GM23248 (cell line): ENCODE data around the gene CEP152. TPM values are rescaled to one million over a fixed set of nuclear protein-coding genes. Genes with fewer than 3 reads are reported as not detected.
A peak's percentile ranks its signal among the peaks of the same experiment; 100 is the strongest.

ENCODE experiments used
- DNase-seq: peaks from one replicate; pipeline ENCODE4 v3.0.0-alpha.2; 2015
- H2AFZ ChIP-seq: fragments of 200-600 bp; sonication (generic); 2 replicates; pipeline ENCODE4 v1.6.1; 2016; ENCODE audit warnings: antibody characterized with exemption
- H3F3A ChIP-seq: fragments of 200-600 bp; sonication (generic); 2 replicates; pipeline ENCODE4 v1.6.1; 2016; ENCODE audit warnings: mild to moderate bottlenecking, antibody characterized with exemption, mixed run types; ENCODE audit not compliant: insufficient read depth
- H3K27ac ChIP-seq: fragments of 200-600 bp; sonication (generic); 2 replicates; pipeline ENCODE4 v1.5.1; 2016; ENCODE audit warnings: mild to moderate bottlenecking
- H3K27me3 ChIP-seq: fragments of 200-600 bp; sonication (generic); replicated peaks from 2 replicates; pipeline ENCODE4 v1.6.1; 2016; ENCODE audit warnings: mild to moderate bottlenecking; ENCODE audit not compliant: insufficient read depth
- H3K36me3 ChIP-seq: fragments of 200-600 bp; sonication (generic); 2 replicates; pipeline ENCODE4 v1.6.1; 2016; ENCODE audit warnings: low read depth, mild to moderate bottlenecking
- H3K4me1 ChIP-seq: fragments of 200-600 bp; sonication (generic); 2 replicates; pipeline ENCODE4 v1.6.1; 2016; ENCODE audit warnings: mild to moderate bottlenecking; ENCODE audit not compliant: insufficient read depth
- H3K4me2 ChIP-seq: fragments of 200-600 bp; sonication (generic); one replicate; pipeline ENCODE4 v1.6.1; 2016; ENCODE audit warnings: mild to moderate bottlenecking; ENCODE audit not compliant: unreplicated experiment
- H3K4me3 ChIP-seq: fragments of 200-600 bp; sonication (generic); 2 replicates; pipeline ENCODE4 v1.5.1; 2016; ENCODE audit warnings: mild to moderate bottlenecking
- H3K79me2 ChIP-seq: fragments of 200-600 bp; sonication (generic); 2 replicates; pipeline ENCODE4 v1.6.1; 2016; ENCODE audit warnings: mild to moderate bottlenecking; ENCODE audit not compliant: insufficient read depth
- H3K9ac ChIP-seq: fragments of 200-600 bp; sonication (generic); 2 replicates; pipeline ENCODE4 v1.6.1; 2016; ENCODE audit warnings: mild to moderate bottlenecking
- H3K9me2 ChIP-seq: fragments of 200-600 bp; sonication (generic); 2 replicates; pipeline ENCODE4 v1.6.1; 2016; ENCODE audit warnings: mixed run types, mild to moderate bottlenecking, moderate library complexity; ENCODE audit not compliant: insufficient read depth
- H3K9me3 ChIP-seq: fragments of 200-600 bp; sonication (generic); one replicate; pipeline ENCODE4 v1.6.1; 2017; ENCODE audit warnings: low read depth
- H4K20me1 ChIP-seq: fragments of 200-600 bp; sonication (generic); 2 replicates; pipeline ENCODE4 v1.6.0; 2016; ENCODE audit not compliant: insufficient read depth
- EZH2 ChIP-seq: fragments of 200-600 bp; sonication (generic); IDR thresholded peaks from 2 replicates; pipeline ENCODE4 v1.6.1; 2018; ENCODE audit warnings: antibody characterized with exemption, mild to moderate bottlenecking; ENCODE audit not compliant: insufficient read depth, poor library complexity, severe bottlenecking
- EZH2phosphoT487 ChIP-seq: fragments of 200-600 bp; sonication (generic); IDR thresholded peaks from 2 replicates; pipeline ENCODE4 v1.6.1; 2018; ENCODE audit warnings: antibody characterized with exemption, moderate library complexity, mild to moderate bottlenecking, low read depth; ENCODE audit not compliant: insufficient read depth
- WGBS, 2 experiments: methylation state at CpG; one replicate each; pipeline ENCODE4 v1.1.6; 2015 to 2017; ENCODE audit warnings: low lambda C conversion rate in 2 of 2, low coverage in 1 of 2; ENCODE audit errors: missing lambda C conversion rate in 2 of 2; 5-methylcytosine and 5-hydroxymethylcytosine counted together
- in situ Hi-C: fragments of 300-500 bp; cut with MboI; formaldehyde crosslinking; loops from 2 replicates; pipeline ENCODE4 v1.15.0; 2020
- polyA plus RNA-seq: library from polyadenylated mRNA; unstranded; fragments of >200 nt; fragmentation: Nextera tagmentation; extraction: Ambion mirVana; gene quantifications from 2 replicates; pipeline ENCODE4 v1.2.1, GENCODE V29; 2016
- total RNA-seq: library from RNA; depleted of rRNA; stranded (reverse); fragments of >200 nt; shearing (Covaris generic); gene quantifications from 2 replicates; pipeline ENCODE4 v1.2.3, GENCODE V29; 2014

The CEP152 gene
- total and polyA plus RNA-seq, 2 experiments from 2014 or later: 1.8 to 3.6 TPM

GRCh38 chr15:48766196-48766595 lies 44.7 kb downstream of the CEP152 start:
- Histone ChIP-seq H3K9me2 (no peaks in the 10 kb centered on the region), H3K4me3 (no peak overlapping the region), H3K79me2 (no peaks in the 10 kb centered on the region), H3F3A (no peaks in the 10 kb centered on the region), H3K36me3 (peaks cover 4% of the 10 kb centered on the region; the same call in 1 of the 2 replicates), H3K4me1 (peaks cover 9% of the 10 kb centered on the region; the same call in 1 of the 2 replicates), H3K9me3 (no peaks in the 10 kb centered on the region), H3K27ac (no peak overlapping the region), H2AFZ (no peak overlapping the region), H4K20me1 (no peaks in the 10 kb centered on the region), H3K4me2 (no peak overlapping the region), H3K9ac (no peak overlapping the region), H3K27me3 (no peaks in the 10 kb centered on the region)
- WGBS, 2 experiments: 92 to 99% methylated on average over 4 of the region's 4 CpGs
- TF ChIP-seq EZH2: no peak
- TF ChIP-seq EZH2phosphoT487: no peak
- in situ Hi-C loops: no loop called here
- peak; percentile 34 for DNase-seq

- H3K4me3 ChIP-seq: no peak overlapping the region
- H3K27ac ChIP-seq: no peak overlapping the region
- no peaks in the 10 kb centered on the region for H3K27me3 ChIP-seq
- no peaks in the 10 kb centered on the region for H3F3A ChIP-seq
- H3K4me2 ChIP-seq: no peak overlapping the region
- no peak overlapping the region for H3K9ac ChIP-seq
- TF ChIP-seq EZH2phosphoT487 (no peak), EZH2 (no peak)
- DNase-seq: no peak
- H3K9me2 ChIP-seq: no peaks in the 10 kb centered on the region
- H3K4me1 ChIP-seq: no peaks in the 10 kb centered on the region
- in situ Hi-C loops: no loop called here
- no peaks in the 10 kb centered on the region for H3K79me2 ChIP-seq
- H2AFZ ChIP-seq: no peak overlapping the region
- no peaks in the 10 kb centered on the region for H4K20me1 ChIP-seq
- WGBS, 2 experiments: 96% methylated on average over 4 of the region's 4 CpGs
- peaks cover 4% of the 10 kb centered on the region; the same call in 1 of the 2 replicates for H3K36me3 ChIP-seq
- H3K9me3 ChIP-seq: no peaks in the 10 kb centered on the region
Observed at GRCh38 chr15:48765022-48765421, 45.8 kb downstream of the CEP152 start.

DNA sequence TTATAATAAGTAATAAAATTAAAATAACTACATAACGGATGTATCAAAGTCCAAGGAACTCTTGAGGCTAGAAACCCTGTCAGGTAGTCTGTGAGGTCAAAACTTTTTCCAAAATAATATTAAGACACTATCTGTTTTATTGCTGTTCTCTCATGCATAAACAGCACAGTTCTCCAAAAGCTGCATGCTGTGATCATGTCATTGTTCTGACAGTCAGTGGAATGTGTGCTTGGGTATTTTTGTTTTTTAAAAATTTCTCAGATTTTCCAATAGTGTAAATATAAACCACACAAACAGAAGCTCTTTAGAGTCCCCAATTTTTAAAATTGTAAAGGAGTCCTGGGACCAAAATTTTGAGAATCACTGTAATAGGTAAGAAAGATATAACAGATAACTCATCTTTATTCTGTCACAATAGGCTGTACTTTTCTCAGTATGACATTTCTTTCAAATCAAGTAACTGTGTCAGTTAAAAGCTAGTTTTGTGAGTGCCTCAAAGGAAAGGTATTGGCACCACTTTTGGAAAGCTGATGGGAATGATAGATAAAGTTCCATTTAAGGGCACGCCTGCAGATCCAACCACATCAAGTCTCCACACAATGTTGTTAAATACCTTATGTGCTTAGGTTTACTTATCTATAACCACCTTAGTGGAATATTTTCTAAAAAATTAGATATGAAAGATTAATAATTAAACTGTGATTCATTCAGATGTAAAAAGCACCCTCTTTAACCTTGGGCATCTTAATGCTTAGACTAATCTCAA lies 49.3 kb downstream of the CEP152 start:
- in situ Hi-C loops: no loop called here
- TF ChIP-seq EZH2phosphoT487 (no peak), EZH2 (no peak)
- no peaks in the 10 kb centered on the region for H3K27me3 ChIP-seq
- H3K79me2 ChIP-seq: no peaks in the 10 kb centered on the region
- H3K4me3 ChIP-seq: no peak overlapping the region
- H3K9me3 ChIP-seq: no peaks in the 10 kb centered on the region
- H3K27ac ChIP-seq: no peak overlapping the region
- H3K4me2 ChIP-seq: no peak overlapping the region
- H3K9me2 ChIP-seq: no peaks in the 10 kb centered on the region
- WGBS, 2 experiments: 97 to 98% methylated on average over 2 of the region's 2 CpGs
- H2AFZ ChIP-seq: no peak overlapping the region
- no peaks in the 10 kb centered on the region for H4K20me1 ChIP-seq
- no peak for DNase-seq
- H3F3A ChIP-seq: no peaks in the 10 kb centered on the region
- H3K9ac ChIP-seq: no peak overlapping the region
- peaks cover 10% of the 10 kb centered on the region for H3K36me3 ChIP-seq
- no peaks in the 10 kb centered on the region for H3K4me1 ChIP-seq

DNA sequence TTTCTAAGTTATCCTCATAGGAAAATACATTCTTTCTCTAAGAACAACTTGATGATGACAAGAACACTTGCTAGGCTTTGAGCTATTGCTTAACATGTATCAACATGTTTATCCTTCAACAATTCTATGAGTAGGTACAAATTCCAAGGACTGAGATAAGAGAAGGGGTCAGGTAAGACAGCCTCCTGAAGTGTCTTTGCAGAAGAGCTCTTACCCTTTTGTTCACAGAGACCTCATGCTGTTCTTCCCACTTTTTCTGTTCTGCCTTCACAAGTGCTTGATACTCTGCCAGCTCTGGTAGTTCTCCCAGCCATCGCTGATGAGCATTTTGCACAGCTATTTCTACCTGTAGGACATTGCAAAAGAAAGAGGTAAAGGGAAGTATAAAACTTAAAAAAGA lies 50.9 kb downstream of the CEP152 start:
- H3F3A ChIP-seq: no peaks in the 10 kb centered on the region
- no peaks in the 10 kb centered on the region for H4K20me1 ChIP-seq
- no peak for DNase-seq
- no peaks in the 10 kb centered on the region; the same call in 1 of the 2 replicates for H3K4me1 ChIP-seq
- H3K79me2 ChIP-seq: no peaks in the 10 kb centered on the region
- H3K9ac ChIP-seq: no peak overlapping the region
- no peak overlapping the region for H2AFZ ChIP-seq
- H3K9me3 ChIP-seq: no peaks in the 10 kb centered on the region
- no peak overlapping the region for H3K4me2 ChIP-seq
- no peak overlapping the region for H3K27ac ChIP-seq
- no peak overlapping the region for H3K4me3 ChIP-seq
- in situ Hi-C loops: no loop called here
- H3K36me3 ChIP-seq: peaks cover 10% of the 10 kb centered on the region
- WGBS, 2 experiments: 87 to 100% methylated on average over 1 of the region's 1 CpG
- no peak for TF ChIP-seq EZH2
- TF ChIP-seq EZH2phosphoT487: no peak
- no peaks in the 10 kb centered on the region for H3K27me3 ChIP-seq
- no peaks in the 10 kb centered on the region for H3K9me2 ChIP-seq
